Measurements from ENCODE around the gene AWAT2.

AWAT2 gene

GRCh38 chrX:70013466-70014381 lies 36.0 kb downstream of the AWAT2 start:
- no peaks in the 10 kb centered on the region for H3K36me3 ChIP-seq
- no peaks in the 10 kb centered on the region for H3K4me1 ChIP-seq
- TF ChIP-seq CTCF (IDR thresholded peaks at IDR 0.05; ENCODE audit: low read depth, low read length), result no peak
- no peaks in the 10 kb centered on the region for H3K9me3 ChIP-seq
- no peaks in the 10 kb centered on the region for H3K27me3 ChIP-seq
- DNase-seq, result no peak
- H3K4me3 ChIP-seq (ENCODE audit: low read depth, low read length), result no peak overlapping the region

GRCh38 chrX:70012756-70013155 lies 37.0 kb downstream of the AWAT2 start:
- Histone ChIP-seq H3K27me3 (no peaks in the 10 kb centered on the region), H3K36me3 (no peaks in the 10 kb centered on the region), H3K9me3 (no peaks in the 10 kb centered on the region), H3K4me3 (ENCODE audit: low read depth, low read length) (no peak overlapping the region), H3K4me1 (no peaks in the 10 kb centered on the region)
- TF ChIP-seq CTCF (IDR thresholded peaks at IDR 0.05; ENCODE audit: low read depth, low read length), result no peak
- DNase-seq, result no peak

- H3K27me3 ChIP-seq, result no peaks in the 10 kb centered on the region
- TF ChIP-seq CTCF (IDR thresholded peaks at IDR 0.05; ENCODE audit: low read depth, low read length), result no peak
Measured at GRCh38 chrX:70009970-70010369, 39.8 kb downstream of the AWAT2 start.

GRCh38 chrX:70009049-70009448 lies 40.7 kb downstream of the AWAT2 start:
- no peak for DNase-seq
- no peak for TF ChIP-seq CTCF (IDR thresholded peaks at IDR 0.05; ENCODE audit: low read depth, low read length)
- Histone ChIP-seq H3K9me3 (no peaks in the 10 kb centered on the region), H3K4me1 (no peaks in the 10 kb centered on the region), H3K36me3 (no peaks in the 10 kb centered on the region), H3K27me3 (no peaks in the 10 kb centered on the region), H3K4me3 (ENCODE audit: low read depth, low read length) (no peak overlapping the region)

More at GRCh38 chrX:70009970-70010369, 39.8 kb downstream of the AWAT2 start:
- no peak for DNase-seq
- H3K4me1 ChIP-seq, result no peaks in the 10 kb centered on the region
- no peaks in the 10 kb centered on the region for H3K9me3 ChIP-seq
- H3K4me3 ChIP-seq (ENCODE audit: low read depth, low read length), result no peak overlapping the region
- no peaks in the 10 kb centered on the region for H3K36me3 ChIP-seq

GRCh38 chrX:70007946-70008345 lies 41.8 kb downstream of the AWAT2 start:
- DNase-seq, result no peak

More at GRCh38 chrX:70007946-70008345, 41.8 kb downstream of the AWAT2 start:
- no peak for TF ChIP-seq CTCF (IDR thresholded peaks at IDR 0.05; ENCODE audit: low read depth, low read length)
- Histone ChIP-seq H3K36me3 (no peaks in the 10 kb centered on the region), H3K27me3 (no peaks in the 10 kb centered on the region), H3K9me3 (no peaks in the 10 kb centered on the region), H3K4me3 (ENCODE audit: low read depth, low read length) (no peak overlapping the region), H3K4me1 (no peaks in the 10 kb centered on the region)
